GM12892 (cell line): ENCODE data around the gene EHBP1.
A peak's percentile ranks its signal among the peaks of the same experiment; 100 is the strongest.
"Not testable (repeated sequence)": the region's sequence is repeated elsewhere in the genome, so short reads cannot be mapped to it uniquely, and the experiment has no call there.

Source experiments
- DNase-seq: peaks from one replicate; pipeline ENCODE4 v3.0.0; 2011; ENCODE audit not compliant: insufficient read length
- FAIRE-seq: peaks from 2 replicates; lab custom pipeline; 2011; peaks lifted over from hg19 to GRCh38; lab: Jason Lieb, UNC
- POLR2A ChIP-seq: IDR thresholded peaks from 2 replicates; pipeline ENCODE4 v1.6.1; 2011; ENCODE audit warnings: low read depth, low read length, control low read depth
- POLR2AphosphoS5 ChIP-seq: IDR thresholded peaks from 2 replicates; pipeline ENCODE4 v1.6.1; 2011; ENCODE audit warnings: low read depth, low read length, control low read depth
- TAF1 ChIP-seq: IDR thresholded peaks from 2 replicates; pipeline ENCODE4 v1.6.1; 2011; ENCODE audit warnings: low read depth, mild to moderate bottlenecking, control low read depth, low read length, borderline replicate concordance

EHBP1 gene

DNA sequence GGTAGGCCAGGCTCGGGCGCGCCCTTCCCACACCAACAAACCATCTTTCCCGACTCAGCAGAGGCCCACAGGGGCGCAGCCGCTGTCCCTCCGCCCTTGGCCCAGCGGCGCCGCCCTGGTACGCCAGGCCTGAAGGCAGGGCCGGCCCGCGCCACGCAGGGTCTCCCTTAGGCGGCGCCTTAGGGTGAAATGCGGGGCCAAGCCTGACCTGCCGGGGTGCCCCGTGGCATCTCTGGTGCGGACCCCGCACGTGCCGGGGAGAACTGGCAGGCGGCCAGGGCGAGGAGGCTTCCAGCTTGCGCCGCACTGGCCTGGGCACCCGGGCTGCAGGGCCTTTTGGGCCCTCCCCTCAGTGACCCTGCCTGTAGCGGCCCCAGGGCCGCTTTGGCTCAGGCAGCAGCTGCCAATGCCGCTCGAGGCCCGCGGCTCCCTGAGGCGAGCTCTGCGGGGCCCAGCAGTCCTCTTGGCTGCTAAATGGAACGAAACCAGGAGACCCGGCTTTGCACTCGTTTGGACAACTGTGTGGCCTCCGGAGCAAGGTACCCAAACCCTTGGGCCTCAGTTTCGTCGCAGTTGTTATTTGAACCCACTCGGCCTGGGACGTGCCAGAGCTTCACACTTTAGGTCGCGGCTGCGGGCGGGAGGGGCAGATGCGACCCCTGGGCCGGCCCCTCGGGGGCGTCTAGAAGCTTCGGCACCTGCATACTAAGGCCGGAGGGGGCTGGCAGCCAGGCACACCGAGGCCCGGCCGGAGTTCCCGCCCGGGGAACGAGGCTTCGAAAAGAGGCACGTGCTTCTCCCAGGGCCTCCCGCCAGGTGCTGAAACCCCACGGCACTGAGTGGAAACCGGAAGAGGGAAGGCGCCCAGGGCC is 353.6 kb downstream of the EHBP1 start:
- TF ChIP-seq POLR2A (no peak), TAF1 (no peak), POLR2AphosphoS5 (no peak)
- FAIRE-seq, result no peak
- DNase-seq, result no peak

DNA sequence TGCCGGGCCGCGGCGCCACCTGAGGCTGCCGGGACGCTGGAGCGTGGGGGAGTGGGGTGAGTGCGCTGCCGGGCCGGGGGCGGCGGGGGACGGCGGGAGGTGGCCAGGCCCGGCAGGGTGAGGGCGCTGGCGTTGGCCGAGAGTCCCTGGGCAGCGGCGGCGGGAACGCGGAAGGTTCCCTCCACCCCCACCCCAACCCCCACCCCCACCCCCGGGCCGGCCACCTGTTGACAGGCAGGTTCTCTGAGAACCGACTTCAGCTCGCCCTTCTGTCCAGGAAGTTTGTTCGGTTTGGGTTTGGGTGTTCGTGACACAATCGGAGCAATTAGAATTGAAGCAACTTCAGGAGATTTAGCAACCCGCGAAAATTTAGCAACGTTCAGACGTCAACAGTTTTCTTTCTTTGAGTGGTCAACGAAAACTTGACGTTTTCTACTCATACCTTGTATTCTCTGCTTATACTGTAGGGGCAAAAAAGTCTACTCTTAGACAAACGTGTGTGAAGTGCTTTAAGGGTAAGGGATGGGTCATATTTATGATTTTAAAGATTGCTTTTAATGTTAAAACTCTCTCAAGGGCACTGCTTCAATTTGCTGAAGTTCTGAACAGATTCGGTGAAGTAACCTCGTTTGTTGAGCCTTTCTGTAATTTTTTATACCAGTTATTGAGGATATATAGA is 354.4 kb downstream of the EHBP1 start:
- TF ChIP-seq POLR2A, result no peak
- no peak for TF ChIP-seq POLR2AphosphoS5
- no peak for TF ChIP-seq TAF1
- DNase-seq (no peak), FAIRE-seq (peak; percentile 9)

DNA sequence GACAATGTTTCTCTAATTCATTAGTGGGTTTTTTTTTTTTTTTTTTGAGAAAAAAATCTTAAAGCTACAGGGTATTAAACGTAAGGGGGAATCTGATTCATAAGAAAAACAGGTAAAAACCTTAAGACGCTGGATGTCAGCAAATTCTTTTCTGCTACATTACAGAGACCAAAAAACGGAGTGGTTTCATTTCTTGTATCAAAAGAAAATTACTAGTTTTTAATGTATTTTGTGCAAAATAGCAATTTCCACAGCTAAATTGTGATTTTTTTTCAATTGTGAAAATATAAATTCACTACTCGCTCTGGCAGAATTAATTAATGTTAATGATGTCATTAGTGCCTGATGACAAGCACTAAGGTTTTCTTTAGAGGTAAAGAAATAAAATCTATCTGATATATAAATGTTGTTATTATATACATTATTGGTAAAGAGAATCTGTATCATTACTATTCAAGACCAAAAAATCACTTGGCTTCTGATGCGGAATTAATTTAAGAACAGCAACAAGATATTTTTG is 355.0 kb downstream of the EHBP1 start:
- DNase-seq, result no peak
- FAIRE-seq, result no peak
- TF ChIP-seq POLR2A (no peak), POLR2AphosphoS5 (no peak), TAF1 (no peak)

DNA sequence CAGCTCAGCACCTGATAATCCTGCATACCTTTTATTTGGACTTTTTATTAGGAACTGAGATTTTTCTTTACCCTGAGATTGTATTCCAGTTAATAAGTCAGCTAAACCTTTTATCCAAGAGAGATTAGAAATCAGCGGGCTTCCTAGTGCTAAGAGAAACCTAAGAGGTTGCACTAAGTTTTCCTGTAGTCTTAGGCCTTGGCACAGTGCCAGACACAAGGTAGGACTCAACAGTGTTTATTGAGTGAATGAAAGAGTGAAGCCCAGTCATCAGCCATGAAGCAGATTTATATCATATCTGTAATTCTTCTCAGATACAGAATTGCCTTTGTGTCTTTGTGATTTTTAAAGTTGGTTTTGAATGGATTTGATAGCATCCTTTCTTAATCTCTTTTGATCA is 358.7 kb downstream of the EHBP1 start:
- FAIRE-seq, result no peak
- TF ChIP-seq POLR2AphosphoS5, result no peak
- no peak for TF ChIP-seq POLR2A
- TF ChIP-seq TAF1, result no peak
- no peak for DNase-seq

DNA sequence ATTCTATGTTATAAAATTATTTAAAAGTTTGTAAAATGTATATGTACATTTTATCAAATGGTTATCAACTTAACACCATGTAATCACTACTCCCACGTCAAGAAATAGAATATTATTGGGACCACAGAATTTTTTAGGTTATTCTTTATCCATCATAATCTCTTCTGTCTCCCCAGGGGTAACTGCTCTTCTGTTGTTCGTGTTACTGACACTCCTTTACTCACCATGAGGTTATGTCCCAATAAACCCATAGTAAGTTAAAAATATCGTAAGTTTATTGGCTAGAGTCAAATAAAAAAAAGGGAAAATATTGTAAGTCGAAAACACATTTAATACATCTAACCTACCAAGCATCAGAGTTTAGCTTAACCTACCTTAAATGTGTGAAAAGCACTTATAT is 359.1 kb downstream of the EHBP1 start:
- DNase-seq, result no peak
- TF ChIP-seq TAF1 (no peak), POLR2A (no peak)
- no peak for FAIRE-seq

DNA sequence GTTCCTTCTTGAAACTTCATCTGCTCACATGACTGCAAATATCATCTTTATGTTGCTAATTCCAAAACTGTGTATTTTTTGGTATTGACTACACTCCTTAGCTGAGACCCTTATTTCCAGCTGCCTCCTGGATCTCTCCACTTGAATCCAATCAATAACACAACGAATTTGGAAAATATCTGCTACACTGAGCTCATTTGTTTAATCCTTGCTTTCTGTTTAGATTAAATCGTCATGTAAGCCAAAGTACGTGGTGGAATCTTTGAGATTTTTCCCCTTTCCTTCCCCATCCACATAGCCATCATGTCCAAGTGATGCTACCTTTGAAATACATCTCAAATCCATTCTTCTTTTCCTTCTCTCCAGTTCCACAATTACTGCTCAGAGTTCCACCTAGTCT is 360.8 kb downstream of the EHBP1 start:
- no peak for DNase-seq
- FAIRE-seq, result no peak
- no peak for TF ChIP-seq TAF1
- TF ChIP-seq POLR2A, result no peak
- no peak for TF ChIP-seq POLR2AphosphoS5

DNA sequence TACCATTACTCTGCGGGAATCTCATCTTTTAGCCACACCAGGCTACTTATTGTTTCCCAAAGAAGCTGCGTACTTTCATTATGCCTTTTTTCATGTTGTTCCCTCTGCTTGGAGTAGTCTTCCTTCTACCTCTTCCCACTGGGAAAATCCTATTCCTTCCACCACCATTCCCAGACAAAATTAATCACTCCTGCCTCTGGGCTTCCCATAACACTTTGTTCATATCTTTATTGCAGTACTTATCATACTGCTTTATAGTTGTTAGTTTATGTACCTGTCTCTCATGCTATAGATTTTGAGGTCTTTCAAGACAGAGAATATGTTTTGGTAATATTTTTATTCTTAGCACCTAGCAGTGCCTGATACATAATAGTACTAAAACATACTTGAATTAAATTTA is 361.3 kb downstream of the EHBP1 start:
- FAIRE-seq, result no peak
- DNase-seq, result no peak
- TF ChIP-seq TAF1 (no peak), POLR2AphosphoS5 (no peak), POLR2A (no peak)

DNA sequence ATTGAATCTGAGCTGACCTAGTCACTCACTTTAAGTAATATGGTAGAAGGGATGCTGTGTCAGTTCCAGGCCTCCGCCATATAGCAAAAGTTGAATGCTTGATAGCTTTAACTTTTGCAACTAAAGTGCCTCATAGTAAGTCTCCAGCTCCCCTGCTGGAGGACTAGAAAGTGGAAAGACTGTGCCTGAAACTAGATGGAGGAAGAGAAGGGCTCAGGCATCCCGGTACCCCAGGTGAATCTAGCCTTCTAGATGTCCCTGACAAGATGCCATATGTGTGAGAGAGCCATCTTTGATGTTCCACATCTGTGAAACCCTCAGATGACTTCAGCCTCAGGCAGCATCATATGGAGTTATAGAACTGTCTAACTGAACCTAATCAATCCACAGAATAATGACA is 366.2 kb downstream of the EHBP1 start:
- no peak for TF ChIP-seq TAF1
- TF ChIP-seq POLR2AphosphoS5, result no peak
- TF ChIP-seq POLR2A, result no peak
- no peak for FAIRE-seq
- no peak for DNase-seq

DNA sequence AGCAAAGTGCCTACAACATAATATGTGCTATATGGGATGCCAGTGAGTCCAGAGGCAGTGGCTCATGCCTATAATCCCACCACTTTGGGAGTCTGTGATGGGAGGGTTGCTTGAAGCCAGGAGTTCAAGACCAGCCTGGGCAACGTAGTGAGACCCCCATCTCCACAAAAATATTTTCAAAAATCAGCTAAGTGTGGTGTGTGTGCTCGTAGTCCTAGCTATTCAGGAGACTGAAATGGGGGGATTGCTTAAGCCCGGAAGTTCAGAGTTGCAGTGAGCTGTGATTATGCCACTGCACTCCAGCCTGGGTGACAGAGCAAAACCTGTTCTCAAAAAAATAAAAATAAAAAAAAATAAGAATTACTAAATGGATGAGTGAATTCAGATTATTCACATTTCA is 368.5 kb downstream of the EHBP1 start:
- no peak for FAIRE-seq
- TF ChIP-seq POLR2A (no peak), TAF1 (no peak)
- no peak for DNase-seq

GRCh38 chr2:63074399-63074798 is 368.9 kb downstream of the EHBP1 start:
- DNase-seq, FAIRE-seq: not testable (repeated sequence)

DNA sequence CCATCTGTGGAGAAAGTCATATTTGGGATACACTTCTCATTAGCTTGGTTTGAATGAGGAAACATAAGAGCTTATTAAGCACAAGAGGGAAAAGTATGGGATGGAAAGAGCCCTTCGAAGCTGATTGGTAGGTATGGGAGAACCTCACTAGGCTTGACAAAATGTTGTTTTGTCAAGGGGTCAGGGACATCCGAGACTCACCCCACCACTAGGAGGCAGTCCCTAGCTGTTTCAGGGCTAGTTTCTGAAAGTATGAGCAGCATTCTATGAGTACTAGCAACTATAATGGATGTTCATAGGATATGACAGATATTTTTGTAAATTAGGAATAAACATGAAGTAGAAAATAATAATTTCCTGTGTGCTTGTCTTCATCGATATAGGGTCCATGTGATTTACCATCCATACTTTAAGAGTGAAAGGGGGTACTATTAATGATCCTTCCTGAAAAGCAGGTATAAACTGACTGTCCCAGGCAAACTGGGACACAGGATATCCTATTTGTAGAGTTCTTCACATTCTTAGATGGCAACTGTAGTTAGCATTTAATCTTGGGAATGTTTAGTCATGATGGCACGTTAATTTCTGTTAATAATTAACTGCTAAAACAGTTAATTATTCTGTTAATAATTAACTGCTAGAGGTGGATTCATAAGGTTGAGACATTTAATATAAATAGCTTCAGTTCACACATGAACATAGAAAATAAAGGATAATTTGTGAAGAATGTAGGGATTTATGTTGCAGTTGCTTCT is 373.5 kb downstream of the EHBP1 start:
- FAIRE-seq (peak; percentile 42), DNase-seq (no peak)
- no peak for TF ChIP-seq TAF1
- no peak for TF ChIP-seq POLR2AphosphoS5
- TF ChIP-seq POLR2A, result no peak

GRCh38 chr2:63081404-63081803 is 375.9 kb downstream of the EHBP1 start:
- TF ChIP-seq TAF1 (no peak), POLR2AphosphoS5 (no peak), POLR2A (no peak)
- FAIRE-seq (no peak), DNase-seq (no peak)
